Activated T-helper 17 cell treated with anti-CD3 and anti-CD28 coated beads, Interleukin-2, amount 50 U/mL, for 72 hours (primary cell): ENCODE measurements around the gene TRIM25. TPM values are rescaled to one million over a fixed set of nuclear protein-coding genes. Genes with fewer than 3 reads are reported as not detected.

Source experiments
- total RNA-seq, 2 donors: library from RNA; stranded (reverse); gene quantifications; one replicate each; pipeline ENCODE4 v1.2.3, GENCODE V29; 2022

The TRIM25 gene
- total RNA-seq, 2 donors from 2014 or later, result 121 to 285 TPM

Other genes starting within 250 kb of the TRIM25 start
- gene C17orf67, start 80.1 kb downstream of the TRIM25 start, total RNA-seq, result 1 to 10 TPM; 5.0 to 5.6 TPM
- 10 to 100 TPM; 44.1 to 49.9 TPM for gene DGKE, start 79.9 kb downstream of the TRIM25 start, total RNA-seq
- 10 to 100 TPM; 23.1 to 24.4 TPM for gene COIL, start 47.0 kb upstream of the TRIM25 start, total RNA-seq
- 10 to 100 TPM; 22.8 to 31.9 TPM for gene SCPEP1, start 64.1 kb upstream of the TRIM25 start, total RNA-seq
- gene AKAP1, start 171.2 kb upstream of the TRIM25 start, total RNA-seq, result 10 to 100 TPM; 18.7 to 45.3 TPM